DND-41 (cell line): ENCODE data around the gene DISP1.

Experiments used
- ATAC-seq: fragments of 200-7000 bp; cut with Tn5 transposase; 3 replicates; pipeline ENCODE4 v1.9.1; 2021; ENCODE audit warnings: low read depth; ENCODE audit not compliant: insufficient read depth
- DNase-seq: peaks from one replicate; pipeline ENCODE4 v3.0.0-alpha.2; 2020
- H2AFZ ChIP-seq: 2 replicates; pipeline ENCODE4 v1.6.0; 2012; ENCODE audit warnings: low read depth, low read length
- H3K27ac ChIP-seq: 2 replicates; pipeline ENCODE4 v1.5.1; 2012; ENCODE audit warnings: low read length, inconsistent platforms
- H3K27me3 ChIP-seq: fragments of 200-600 bp; sonication (generic); 2 replicates; pipeline ENCODE4 v1.6.0; 2012; ENCODE audit warnings: low read length, mild to moderate bottlenecking, inconsistent platforms; ENCODE audit not compliant: insufficient read depth, poor library complexity
- H3K36me3 ChIP-seq: 2 replicates; pipeline ENCODE4 v1.5.1; 2012; ENCODE audit warnings: low read length, inconsistent platforms; ENCODE audit not compliant: insufficient read depth
- H3K4me1 ChIP-seq: 2 replicates; pipeline ENCODE4 v1.5.1; 2012; ENCODE audit warnings: mild to moderate bottlenecking, low read length; ENCODE audit not compliant: insufficient read depth
- H3K4me2 ChIP-seq: 2 replicates; pipeline ENCODE4 v1.6.0; 2012; ENCODE audit warnings: mild to moderate bottlenecking, moderate library complexity, low read length, inconsistent platforms; ENCODE audit not compliant: insufficient read depth
- H3K4me3 ChIP-seq, 2 experiments: fragments of 200-600 bp in 1 of 2; shearing (Covaris generic) in 1 of 2; 2 replicates each; pipeline ENCODE4 v1.5.1; 2012 to 2016; ENCODE audit warnings: inconsistent platforms in 2 of 2, low read length in 2 of 2, mild to moderate bottlenecking in 2 of 2, low read depth in 1 of 2, moderate library complexity in 1 of 2
- H3K79me2 ChIP-seq: 2 replicates; pipeline ENCODE4 v1.6.0; 2012; ENCODE audit warnings: low read length, inconsistent platforms; ENCODE audit not compliant: insufficient read depth
- H3K9ac ChIP-seq: 2 replicates; pipeline ENCODE4 v1.6.0; 2012; ENCODE audit warnings: low read depth, mild to moderate bottlenecking, inconsistent platforms, low read length, moderate library complexity
- H3K9me3 ChIP-seq: 2 replicates; pipeline ENCODE4 v1.5.1; 2012; ENCODE audit warnings: low read length, moderate library complexity, mild to moderate bottlenecking, inconsistent platforms; ENCODE audit not compliant: insufficient read depth, severe bottlenecking
- H4K20me1 ChIP-seq: 2 replicates; pipeline ENCODE4 v1.6.0; 2012; ENCODE audit warnings: low read length; ENCODE audit not compliant: insufficient read depth
- CTCF ChIP-seq: IDR thresholded peaks from 2 replicates; pipeline ENCODE4 v1.5.1; 2012; ENCODE audit warnings: borderline replicate concordance, low read length, moderate library complexity, mild to moderate bottlenecking; ENCODE audit not compliant: poor library complexity, severe bottlenecking; ENCODE audit errors: extremely low read depth
- EZH2 ChIP-seq: IDR thresholded peaks from 3 replicates; pipeline ENCODE4 v1.6.1; 2012; ENCODE audit warnings: borderline replicate concordance, low read depth, mild to moderate bottlenecking, moderate library complexity, low read length, inconsistent platforms; ENCODE audit not compliant: severe bottlenecking

The DISP1 gene

DNA sequence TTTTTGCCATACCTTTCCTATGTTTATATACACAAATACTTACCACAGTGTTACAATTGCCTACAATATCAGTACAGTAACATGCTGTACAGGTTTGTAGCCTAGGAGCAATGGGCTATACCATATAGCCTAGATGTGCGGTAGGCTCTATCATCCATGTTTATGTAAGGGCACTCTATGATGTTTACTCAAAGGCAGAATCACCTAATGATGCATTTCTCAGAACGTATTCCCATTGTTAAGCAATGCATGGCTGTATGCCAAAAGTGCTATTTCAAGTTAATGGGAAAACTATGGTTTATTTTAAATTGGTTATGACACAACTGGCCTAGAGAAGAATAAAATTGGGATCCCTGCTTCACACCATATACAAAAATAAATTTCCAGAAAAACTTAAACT, 36.9 kb upstream of the DISP1 start:
- no peaks in the 10 kb centered on the region for H4K20me1 ChIP-seq
- no peaks in the 10 kb centered on the region for H3K27me3 ChIP-seq
- no peak overlapping the region for H2AFZ ChIP-seq
- H3K27ac ChIP-seq, result no peak overlapping the region
- TF ChIP-seq EZH2 (no peak), CTCF (no peak)
- H3K4me3 ChIP-seq, result no peak overlapping the region
- no peak overlapping the region for H3K9ac ChIP-seq
- no peak overlapping the region for H3K4me2 ChIP-seq
- no peaks in the 10 kb centered on the region for H3K79me2 ChIP-seq
- no peaks in the 10 kb centered on the region for H3K9me3 ChIP-seq
- peaks cover 12% of the 10 kb centered on the region for H3K4me1 ChIP-seq
- no peak for ATAC-seq
- no peaks in the 10 kb centered on the region for H3K36me3 ChIP-seq
- no peak for DNase-seq

DNA sequence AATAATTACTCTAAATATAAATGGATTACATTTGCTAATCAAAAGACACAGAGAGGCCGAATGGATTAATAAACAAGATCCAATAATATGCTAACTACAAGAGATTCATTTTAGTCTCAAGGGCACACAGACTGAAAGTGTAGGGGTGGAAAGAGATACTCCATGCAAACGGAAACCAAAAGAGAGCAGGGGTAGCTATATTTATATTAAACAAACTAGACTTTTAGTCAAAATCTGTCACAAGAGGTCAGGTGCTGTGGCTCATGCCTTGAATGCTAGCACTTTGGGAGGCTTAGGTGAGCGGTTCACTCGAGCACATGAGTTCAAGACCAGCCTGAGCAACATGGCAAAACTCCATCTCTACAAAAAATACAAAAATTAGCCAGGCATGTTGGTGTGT, 33.6 kb upstream of the DISP1 start:
- Histone ChIP-seq H3K36me3 (no peaks in the 10 kb centered on the region), H3K4me3 (no peak overlapping the region), H2AFZ (no peak overlapping the region), H3K27me3 (no peaks in the 10 kb centered on the region), H3K4me1 (no peaks in the 10 kb centered on the region), H3K79me2 (no peaks in the 10 kb centered on the region), H3K9ac (no peak overlapping the region), H4K20me1 (no peaks in the 10 kb centered on the region), H3K9me3 (no peaks in the 10 kb centered on the region), H3K4me2 (no peak overlapping the region), H3K27ac (no peak overlapping the region)
- no peak for TF ChIP-seq EZH2
- TF ChIP-seq CTCF, result no peak
- DNase-seq (no peak), ATAC-seq (no peak)

DNA sequence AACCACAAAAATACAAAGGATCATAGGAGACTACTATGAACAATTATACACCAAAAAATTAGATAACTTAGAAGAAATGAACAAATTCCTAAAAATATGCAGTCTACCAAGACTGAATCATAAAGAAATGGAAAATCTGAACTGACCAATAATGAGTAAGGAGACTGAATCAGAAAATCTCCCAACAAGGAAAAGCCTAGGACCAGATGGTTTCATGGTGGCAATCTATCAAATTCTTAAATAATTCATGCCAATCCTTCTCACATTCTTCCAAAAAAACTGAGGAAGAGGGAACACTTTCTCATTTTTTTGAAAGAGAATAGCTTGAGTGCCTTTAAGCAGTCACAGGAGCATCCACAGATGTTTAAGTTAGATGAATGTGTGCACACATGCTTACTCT, 31.8 kb upstream of the DISP1 start:
- no peaks in the 10 kb centered on the region for H3K4me1 ChIP-seq
- H3K9ac ChIP-seq, result no peak overlapping the region
- no peak overlapping the region for H2AFZ ChIP-seq
- H4K20me1 ChIP-seq, result no peaks in the 10 kb centered on the region
- no peak for TF ChIP-seq EZH2
- no peak for TF ChIP-seq CTCF
- no peaks in the 10 kb centered on the region for H3K27me3 ChIP-seq
- H3K4me2 ChIP-seq, result no peak overlapping the region
- no peaks in the 10 kb centered on the region for H3K9me3 ChIP-seq
- DNase-seq, result no peak
- no peaks in the 10 kb centered on the region for H3K36me3 ChIP-seq
- H3K79me2 ChIP-seq, result no peaks in the 10 kb centered on the region
- no peak for ATAC-seq
- H3K27ac ChIP-seq, result no peak overlapping the region
- no peak overlapping the region for H3K4me3 ChIP-seq

- no peak for ATAC-seq
- DNase-seq, result no peak
- Histone ChIP-seq H3K4me2 (no peak overlapping the region), H3K27ac (no peak overlapping the region), H3K27me3 (no peaks in the 10 kb centered on the region), H3K4me3 (no peak overlapping the region), H3K9me3 (no peaks in the 10 kb centered on the region), H2AFZ (no peak overlapping the region), H4K20me1 (no peaks in the 10 kb centered on the region), H3K79me2 (no peaks in the 10 kb centered on the region), H3K36me3 (no peaks in the 10 kb centered on the region), H3K9ac (no peak overlapping the region), H3K4me1 (no peaks in the 10 kb centered on the region)
- TF ChIP-seq CTCF, result no peak
- TF ChIP-seq EZH2, result no peak
These were observed 30.5 kb upstream of the DISP1 start for GRCh38 chr1:222784371-222784770.
